K562 (cell line): ENCODE measurements around the gene TTC24. TPM values are rescaled to one million over a fixed set of nuclear protein-coding genes. Genes with fewer than 3 reads are reported as not detected.

Experiments
- ATAC-seq: fragments of 200-7000 bp; cut with Tn5 transposase; 3 replicates; pipeline ENCODE4 v1.9.1; 2020; ENCODE audit warnings: moderate library complexity
- BruUV-seq: library from RNA; stranded (reverse); fragments of 400-500 nt; replicated peaks from 2 replicates; lab custom pipeline; 2021; lab: Mats Ljungman, UMichigan
- CTCF ChIA-PET: fragments of 300-600 bp; formaldehyde crosslinking; extraction: SDS; loops from one replicate; lab custom pipeline; 2021; ENCODE audit warnings: low intra/inter-chr PET ratio; lab: Yijun Ruan, JAX
- POLR2A ChIA-PET: fragments of 300-600, 350-650 bp; sonication (Branson Sonifier 250); formaldehyde crosslinking; extraction: SDS; loops from one replicate; lab custom pipeline; 2021; ENCODE audit warnings: antibody characterized with exemption, inconsistent platforms; lab: Yijun Ruan, JAX
- DNase-seq, 4 experiments: peaks; one replicate each; pipeline versions ENCODE4 v3.0.0 to v3.0.0-alpha.2; 2011 to 2018; ENCODE audit warnings: low spot score in 3 of 4, mixed read lengths in 3 of 4; ENCODE audit errors: extremely low read depth in 1 of 4
- FAIRE-seq: peaks from 2 replicates; lab custom pipeline; 2011; peaks lifted over from hg19 to GRCh38; lab: Jason Lieb, UNC
- H2AFZ ChIP-seq: 2 replicates; pipeline ENCODE4 v1.6.0; 2011; ENCODE audit warnings: low read depth, low read length, control low read depth, inconsistent platforms
- H3K27ac ChIP-seq: fragments of 200-600 bp; 3 replicates; pipeline ENCODE4 v1.8.0; 2011; ENCODE audit warnings: low read depth, mild to moderate bottlenecking, control low read depth, inconsistent platforms, low read length, moderate library complexity, mixed read lengths; ENCODE audit errors: extremely low read depth
- H3K27me3 ChIP-seq, 2 experiments: fragments of 300-600 bp in 1 of 2; 2 replicates in 1 of 2; 3 replicates in 1 of 2; pipeline versions ENCODE4 v1.6.0 to v1.8.0; 2011; ENCODE audit warnings: inconsistent platforms in 2 of 2, low read length in 2 of 2, mild to moderate bottlenecking in 1 of 2, mixed read lengths in 1 of 2, moderate library complexity in 1 of 2; ENCODE audit not compliant: control insufficient read depth in 2 of 2, insufficient read depth in 2 of 2
- H3K36me3 ChIP-seq: fragments of 300-600 bp; 3 replicates; pipeline ENCODE4 v1.8.0; 2011; ENCODE audit warnings: mild to moderate bottlenecking, low read length, inconsistent platforms; ENCODE audit not compliant: control insufficient read depth, insufficient read depth
- H3K4me1 ChIP-seq, 2 experiments: fragments of 200-600 bp in 1 of 2; replicated peaks in 1 of 2; 2 replicates in 1 of 2; 3 replicates in 1 of 2; pipeline versions ENCODE4 v1.5.1 to v1.8.0; 2011; ENCODE audit warnings: inconsistent platforms in 2 of 2, low read length in 2 of 2, mild to moderate bottlenecking in 1 of 2, mixed read lengths in 1 of 2, moderate library complexity in 1 of 2; ENCODE audit not compliant: control insufficient read depth in 2 of 2, insufficient read depth in 2 of 2
- H3K4me2 ChIP-seq: 2 replicates; pipeline ENCODE4 v1.6.1; 2011; ENCODE audit warnings: low read length, control low read depth, inconsistent platforms, mixed read lengths; ENCODE audit not compliant: insufficient read depth
- H3K4me3 ChIP-seq: fragments of 200-600 bp; sonication (generic), shearing (Covaris generic); 2 replicates; pipeline ENCODE4 v1.5.1; 2016; ENCODE audit warnings: control low read depth, inconsistent platforms
- H3K79me2 ChIP-seq: fragments of 200-600 bp; 3 replicates; pipeline ENCODE4 v1.8.0; 2011; ENCODE audit warnings: low read length, inconsistent platforms; ENCODE audit not compliant: control insufficient read depth, insufficient read depth
- H3K9ac ChIP-seq, 2 experiments: 2 replicates each; pipeline versions ENCODE4 v1.6.0 to v1.6.1; 2011; ENCODE audit warnings: low read depth in 2 of 2, low read length in 2 of 2, control low read depth in 1 of 2, inconsistent platforms in 1 of 2, mild to moderate bottlenecking in 1 of 2, mixed read lengths in 1 of 2; ENCODE audit not compliant: insufficient read depth in 1 of 2
- H3K9me1 ChIP-seq: one replicate; pipeline ENCODE4 v1.6.0; 2011; ENCODE audit warnings: inconsistent platforms, mild to moderate bottlenecking, low read length, moderate library complexity; ENCODE audit not compliant: control insufficient read depth, insufficient read depth
- H3K9me3 ChIP-seq: replicated peaks from 2 replicates; pipeline ENCODE4 v1.5.1; 2011; ENCODE audit warnings: low read depth, low read length, inconsistent platforms; ENCODE audit not compliant: control insufficient read depth, insufficient read depth
- H4K20me1 ChIP-seq: replicated peaks from 2 replicates; pipeline ENCODE4 v1.6.1; 2011; ENCODE audit warnings: low read length, inconsistent platforms, mixed read lengths; ENCODE audit not compliant: control insufficient read depth, insufficient read depth
- ARID1B ChIP-seq: fragments of 450-650 bp; IDR thresholded peaks from 2 replicates; pipeline ENCODE4 v1.6.1; 2016; ENCODE audit warnings: antibody characterized with exemption, mild to moderate bottlenecking, inconsistent platforms
- ELK3 ChIP-seq: fragments of 450-650 bp; formaldehyde crosslinking; IDR thresholded peaks from 2 replicates; pipeline ENCODE4 v1.4.0; 2020; ENCODE audit warnings: mild to moderate bottlenecking
- KAT8 ChIP-seq: fragments of 450-650 bp; IDR thresholded peaks from 2 replicates; pipeline ENCODE4 v1.6.1; 2016; ENCODE audit warnings: low read depth, mild to moderate bottlenecking
- KDM2B ChIP-seq: fragments of 250-450 bp; sonication (Bioruptor Pico); IDR thresholded peaks from 2 replicates; pipeline ENCODE4 v1.8.0; 2021; ENCODE audit warnings: mild to moderate bottlenecking, moderate library complexity
- KLF1 ChIP-seq: fragments of 450-650 bp; IDR thresholded peaks from 2 replicates; pipeline ENCODE4 v1.6.1; 2016; ENCODE audit warnings: missing genetic modification characterization, missing compliant biosample characterization
- POLR2G ChIP-seq: fragments of 200-400 bp; formaldehyde crosslinking; IDR thresholded peaks from 2 replicates; pipeline ENCODE4 v1.6.1; 2017; ENCODE audit warnings: low read depth, mild to moderate bottlenecking, antibody characterized with exemption, low read length, moderate library complexity
- RBM17 ChIP-seq: fragments of 200-400 bp; formaldehyde crosslinking; IDR thresholded peaks from 2 replicates; pipeline ENCODE4 v1.6.1; 2017; ENCODE audit warnings: low read depth, mild to moderate bottlenecking, low read length, borderline replicate concordance
- STAT5A ChIP-seq: IDR thresholded peaks from 2 replicates; pipeline ENCODE4 v1.6.1; 2012; ENCODE audit warnings: low read length, inconsistent platforms, borderline replicate concordance
- ZFPM2 ChIP-seq: fragments of 250-450 bp; sonication (Bioruptor Pico); IDR thresholded peaks from 2 replicates; pipeline ENCODE4 v1.5.1; 2022; ENCODE audit warnings: mild to moderate bottlenecking
- ZNF146 ChIP-seq: IDR thresholded peaks from one replicate; pipeline ENCODE4 v1.6.1; 2018; ENCODE audit warnings: missing compliant biosample characterization; ENCODE audit not compliant: unreplicated experiment
- ZNF445 ChIP-seq: fragments of 250-450 bp; sonication (Bioruptor Pico); IDR thresholded peaks from 2 replicates; pipeline ENCODE4 v1.4.0; 2020; ENCODE audit warnings: low read depth, mild to moderate bottlenecking, moderate library complexity
- ZNF507 ChIP-seq: conservative IDR thresholded peaks from 2 replicates; pipeline ENCODE4 v1.6.1; 2017; ENCODE audit warnings: missing genetic modification characterization, missing compliant biosample characterization
- ZNF766 ChIP-seq: fragments of 200-800 bp; sonication (Bioruptor generic); conservative IDR thresholded peaks from 2 replicates; pipeline ENCODE4 v1.6.1; 2016; ENCODE audit warnings: missing genetic modification characterization, missing compliant biosample characterization
- WGBS: fragments of 100-300 bp; shearing (Covaris generic); methylation state at CpG from one replicate; pipeline ENCODE4 v1.1.6; 2016; ENCODE audit warnings: low coverage, mixed read lengths; ENCODE audit not compliant: insufficient coverage; ENCODE audit errors: missing lambda C conversion rate; 5-methylcytosine and 5-hydroxymethylcytosine counted together
- in situ Hi-C: fragments of 300-500 bp; cut with MboI; formaldehyde crosslinking; loops from 4 replicates; pipeline ENCODE4 v1.15.0; 2018; ENCODE audit warnings: inconsistent platforms, mixed read lengths
- intact Hi-C: fragments of 100-400 bp; cut with micrococcal nuclease; formaldehyde crosslinking; loops from 2 replicates; pipeline ENCODE4 v1.14.2; 2022
- polyA plus RNA-seq, 8 experiments: library from polyadenylated mRNA; depleted of rRNA in 4 of 8; stranded (reverse) in 5 of 8; unstranded in 3 of 8; fragments of >200 nt; fragmentation: Nextera tagmentation in 2 of 8; fragmentation: Illumina TruSeq in 1 of 8; extraction: Ambion mirVana in 2 of 8; extraction: Trizol in 1 of 8; gene quantifications; 2 replicates each; pipeline versions ENCODE4 v1.2.1 to v1.2.3, GENCODE V29; 2011 to 2014; ENCODE audit warnings: inconsistent platforms in 1 of 8, missing spikeins in 1 of 8
- total RNA-seq, 7 experiments: library from RNA; depleted of rRNA in 6 of 7; stranded (reverse); fragments of >200 nt in 6 of 7; fragmentation: Illumina TruSeq in 2 of 7; extraction: Trizol in 2 of 7; gene quantifications; 2 replicates each; pipeline versions ENCODE4 v1.2.1 to v1.2.3, GENCODE V29; 2011 to 2021; ENCODE audit warnings: low replicate concordance in 1 of 7

TTC24 gene
- total and polyA plus RNA-seq, 9 of the 15 experiments (the other 6 are each of a cell fraction or from before 2014, with no cell fraction given), result not detected

GRCh38 chr1:156546267-156546666, 33.3 kb upstream of the TTC24 start:
- no peak for TF ChIP-seq ZNF507 (tag)
- TF ChIP-seq ZFPM2, result no peak
- no peak for TF ChIP-seq KLF1 (tag)
- TF ChIP-seq ZNF146, result no peak
- no peak for TF ChIP-seq ZNF445 (CRISPR knock-in tag)
- TF ChIP-seq STAT5A, result no peak
- no peak for TF ChIP-seq ZNF766 (CRISPR knock-in tag)
- TF ChIP-seq RBM17, result no peak
- TF ChIP-seq ELK3 (CRISPR knock-in tag), result no peak
- no peak for TF ChIP-seq POLR2G
- TF ChIP-seq ARID1B, result no peak
- TF ChIP-seq KAT8, result no peak
- TF ChIP-seq KDM2B (CRISPR knock-in tag), result no peak
- DNase-seq, result no peak
- peak; percentile 40 for FAIRE-seq
- POLR2A ChIA-PET, result interaction anchor here (1.0 kb wide), 2 partner anchors 9 to 44 kb away, joined by 3 to 6 read pairs; no protein-coding TSS in a partner anchor
- Histone ChIP-seq H3K9me3 (no peaks in the 10 kb centered on the region; the same call in 1 of the 2 replicates), H3K4me3 (no peak overlapping the region), H3K27ac (no peak overlapping the region), H3K4me2 (no peak overlapping the region), H2AFZ (no peak overlapping the region), H3K27me3 (no peaks in the 10 kb centered on the region), H3K4me1 (no peaks in the 10 kb centered on the region), H3K36me3 (peaks cover 26% of the 10 kb centered on the region; the same call in 2 of the 3 replicates), H4K20me1 (no peaks in the 10 kb centered on the region), H3K9me1 (no peaks in the 10 kb centered on the region), H3K9ac (no peak overlapping the region), H3K79me2 (no peaks in the 10 kb centered on the region)
- CTCF ChIA-PET, result no interaction called here
- ATAC-seq, result no peak
- BruUV-seq, result no TSS peak
- WGBS, result 62% methylated on average over 3 of the region's 3 CpGs
- intact Hi-C loops, result loop anchor here (10.0 kb wide), 1 partner anchor 61 kb away; no protein-coding TSS in a partner anchor
- in situ Hi-C loops, result no loop called here
